GM18868 (cell line): ENCODE measurements around the gene MAST3.

Experiments used
- ATAC-seq: cut with Tn5 transposase; IDR thresholded peaks from one replicate; pipeline ENCODE4 v1.9.1; 2021; ENCODE audit warnings: mild to moderate bottlenecking, moderate library complexity; ENCODE audit not compliant: unreplicated experiment

Gene MAST3

DNA sequence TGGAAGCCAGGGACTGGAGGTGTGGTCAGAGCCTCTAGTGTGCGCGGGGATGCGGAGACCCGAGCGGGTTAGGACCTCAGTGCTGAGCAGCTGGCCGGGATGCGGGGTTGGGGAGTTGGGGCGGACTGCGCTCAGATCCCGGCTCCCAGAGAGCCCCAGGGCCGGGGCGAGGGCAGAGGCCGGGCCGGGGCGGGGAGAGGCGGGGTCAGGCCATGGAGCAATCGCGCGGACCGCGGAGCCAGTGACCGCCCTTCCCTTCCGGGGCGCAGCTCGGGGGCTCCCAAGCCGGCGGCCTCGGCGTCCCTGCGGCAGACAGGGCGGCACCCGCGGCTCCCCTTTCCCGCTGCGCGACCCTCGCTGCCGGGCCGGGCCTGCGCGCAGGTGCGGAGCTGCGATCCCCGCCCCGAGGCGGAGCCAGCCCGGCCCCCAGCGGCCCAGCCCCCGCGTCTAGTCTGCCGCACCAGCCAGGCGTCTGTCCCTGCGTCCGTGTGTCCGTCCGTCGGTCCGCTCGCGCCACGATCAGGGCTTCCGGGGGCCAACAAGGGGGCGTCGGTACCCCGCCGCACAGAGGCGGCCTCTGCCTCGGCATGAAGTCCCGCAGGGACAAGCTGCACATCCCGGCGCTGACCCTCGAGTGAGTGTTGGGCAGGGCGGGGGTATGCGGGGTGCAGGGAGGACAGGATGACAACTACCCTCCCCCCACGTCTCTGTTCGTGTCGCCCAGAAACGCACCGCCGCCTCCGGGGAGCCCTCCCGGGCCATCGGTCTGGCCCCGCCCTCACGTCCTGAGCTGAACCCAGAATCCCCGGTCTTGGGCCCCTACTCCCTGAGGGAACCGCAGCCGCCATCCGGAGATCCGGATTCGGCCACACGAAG, 12.4 kb downstream of the MAST3 start:
- no peak for ATAC-seq

DNA sequence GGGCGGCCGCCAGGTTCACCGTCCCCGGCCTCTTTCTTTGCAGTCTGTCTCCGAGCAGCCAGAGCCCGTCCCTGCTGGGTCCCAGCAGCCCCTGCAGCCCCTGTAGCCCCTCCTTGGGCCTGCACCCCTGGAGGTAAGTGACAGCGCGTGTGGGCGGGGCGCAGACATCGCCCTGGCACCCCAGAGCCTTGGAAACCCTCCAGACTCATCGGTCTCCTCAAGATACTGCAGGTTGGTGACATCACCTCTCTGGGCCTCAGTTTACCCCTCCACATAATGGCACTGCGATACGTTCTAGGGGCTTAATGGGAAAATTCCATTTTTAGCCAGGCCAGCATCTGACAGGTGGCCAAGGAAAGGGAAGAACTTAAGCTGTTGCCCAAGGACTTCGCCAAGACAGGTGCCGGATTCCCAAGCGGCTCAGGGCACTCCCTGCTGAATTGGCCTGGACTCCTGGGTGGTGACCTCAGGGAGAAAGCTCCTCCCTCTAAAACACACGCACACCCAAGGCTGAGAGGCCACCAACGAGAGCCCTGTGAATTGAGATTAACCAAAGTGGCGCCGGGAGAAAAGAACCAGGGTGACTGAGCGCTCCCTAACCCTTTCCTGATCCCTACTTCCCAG, 13.1 kb downstream of the MAST3 start:
- ATAC-seq: no peak

DNA sequence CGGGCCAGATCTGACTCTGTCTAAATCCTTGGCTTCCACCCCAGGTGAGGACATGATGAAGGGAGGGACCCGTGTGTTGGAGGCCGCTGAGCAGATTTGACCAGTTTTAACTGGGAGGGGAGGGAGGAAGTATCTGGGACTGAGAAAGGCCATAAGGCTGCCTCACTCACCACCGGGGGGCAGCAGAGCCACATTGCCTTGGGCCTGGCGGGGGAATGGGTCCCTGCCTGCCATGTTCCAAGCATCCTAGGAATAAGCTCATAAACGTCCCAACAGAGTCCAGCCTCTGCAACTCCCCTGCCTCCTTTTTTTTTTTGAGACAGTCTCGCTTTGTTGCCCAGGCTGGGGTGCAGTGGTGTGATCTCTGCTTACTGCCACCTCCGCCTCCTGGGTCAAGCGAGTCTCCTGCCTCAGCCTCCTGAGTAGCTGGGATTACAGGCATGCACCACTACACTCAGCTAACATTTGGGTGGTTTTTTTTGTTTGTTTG, 15.5 kb downstream of the MAST3 start:
- no peak for ATAC-seq

DNA sequence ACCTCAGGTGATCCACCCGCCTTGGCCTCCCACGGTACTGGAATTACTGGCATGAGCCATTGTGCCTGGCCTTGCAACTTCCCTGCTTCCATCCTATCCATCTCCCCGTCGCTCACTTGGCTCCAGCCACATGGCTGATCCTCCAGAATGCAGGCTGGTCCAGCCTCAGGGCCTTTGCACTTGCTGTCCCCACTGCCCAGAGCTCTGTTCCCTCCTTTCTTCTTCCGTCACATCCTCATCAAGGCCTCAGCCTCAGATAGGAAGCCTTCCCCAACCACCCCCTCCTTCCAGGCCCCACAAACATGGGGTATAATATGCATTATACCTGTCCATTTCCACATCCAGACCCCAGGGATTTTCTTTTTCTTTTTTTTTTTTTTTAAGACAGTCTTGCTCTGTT, 16.2 kb downstream of the MAST3 start:
- no peak for ATAC-seq

DNA sequence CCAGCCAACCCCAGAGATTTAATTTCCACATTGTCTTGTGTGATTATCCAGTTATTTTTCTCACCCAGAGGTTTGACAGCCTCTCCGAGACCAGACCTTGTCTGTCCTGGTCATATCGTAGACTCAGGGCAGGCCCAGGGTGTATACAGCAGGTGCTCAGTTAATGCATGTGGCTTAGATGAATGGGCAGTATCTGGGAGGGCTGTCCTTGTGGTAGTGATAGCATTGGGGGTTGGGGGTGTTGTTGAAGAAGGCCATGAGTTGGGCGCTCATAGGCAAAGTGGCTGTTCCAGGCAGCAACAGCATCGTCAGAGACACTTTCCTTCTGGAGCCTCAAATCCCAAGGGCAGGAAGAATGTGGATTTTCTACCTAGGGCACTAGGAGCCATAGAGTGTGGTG, 16.9 kb downstream of the MAST3 start:
- no peak for ATAC-seq

DNA sequence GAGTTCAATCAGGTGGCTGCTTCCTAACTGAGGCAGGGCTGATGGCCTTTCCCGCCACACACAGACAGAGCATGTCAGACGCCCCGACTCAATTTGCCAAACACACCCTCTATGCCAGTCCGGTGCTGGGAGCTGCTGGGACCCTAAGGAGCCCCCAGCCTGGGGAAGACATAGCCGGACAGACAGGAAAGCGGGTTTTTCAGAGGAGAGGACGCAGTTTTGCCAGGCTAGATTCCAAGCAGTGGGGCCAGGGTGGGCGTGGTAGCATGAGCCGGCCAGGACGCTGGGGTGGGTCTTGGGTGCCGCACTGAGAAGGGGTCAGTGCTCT, 19.8 kb downstream of the MAST3 start:
- ATAC-seq: no peak

DNA sequence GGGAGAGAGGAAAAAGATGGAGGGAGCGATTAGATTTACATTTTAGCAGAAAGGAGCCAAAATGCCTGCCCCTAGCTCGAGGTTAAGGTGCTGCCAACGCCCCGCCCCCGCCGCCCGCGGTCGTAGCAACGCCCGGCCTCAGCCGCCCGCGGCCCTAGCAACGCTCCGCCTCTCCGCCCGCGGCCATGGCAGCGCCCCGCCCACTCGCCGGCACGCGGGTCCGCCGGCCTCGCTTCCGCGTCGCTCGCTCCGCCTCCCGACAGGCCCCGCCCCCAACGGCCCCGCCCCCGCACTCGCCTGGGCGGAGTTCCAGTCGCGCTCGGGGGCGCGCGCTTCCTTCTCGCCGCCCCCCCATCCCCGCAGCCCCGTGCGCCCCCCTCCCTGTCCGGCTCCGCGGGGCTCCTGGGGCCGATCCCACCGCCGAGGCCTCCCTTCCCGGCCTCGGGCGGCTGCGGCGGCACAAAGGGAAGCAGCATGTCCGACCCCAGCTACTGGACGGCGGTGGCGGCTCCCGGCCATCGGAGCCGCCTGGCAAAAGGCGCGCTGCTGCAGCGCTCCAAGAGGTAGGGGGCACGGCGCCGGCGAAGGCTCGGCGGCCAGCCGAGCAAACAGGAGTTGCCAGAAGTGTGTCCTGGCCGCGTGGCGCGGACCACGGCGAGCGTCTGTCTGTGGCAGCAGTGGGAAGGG, 20.3 kb downstream of the MAST3 start:
- peak; percentile 86 for ATAC-seq

DNA sequence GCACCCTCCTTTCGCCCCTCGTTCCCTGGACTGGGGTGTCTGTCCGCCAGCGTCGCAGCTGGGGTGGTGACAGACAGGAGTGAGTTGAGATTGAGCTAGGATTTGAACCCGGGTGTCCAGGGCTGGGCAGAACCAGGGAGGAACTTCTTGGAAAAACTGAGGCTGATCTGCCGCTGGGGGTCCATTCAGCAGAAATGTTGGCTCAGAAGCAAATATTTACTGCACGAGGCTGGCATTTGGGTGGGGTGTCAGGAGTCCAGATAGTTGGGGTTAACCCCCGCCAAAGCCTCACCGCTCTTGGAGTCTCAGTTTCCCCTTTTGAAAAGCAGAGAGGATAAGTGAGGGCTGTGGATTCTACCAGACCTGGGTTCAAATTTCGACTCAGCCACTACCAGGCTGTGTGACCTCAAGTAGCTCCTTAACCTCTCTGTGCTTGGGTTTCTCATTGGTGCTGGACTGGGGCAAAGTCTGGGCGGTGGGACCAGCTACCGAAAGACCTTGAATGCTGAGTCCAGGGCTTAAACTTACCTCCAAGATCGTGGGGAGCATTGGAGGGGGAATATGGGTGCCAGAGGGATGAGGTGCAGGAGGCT, 20.9 kb downstream of the MAST3 start:
- no peak for ATAC-seq

DNA sequence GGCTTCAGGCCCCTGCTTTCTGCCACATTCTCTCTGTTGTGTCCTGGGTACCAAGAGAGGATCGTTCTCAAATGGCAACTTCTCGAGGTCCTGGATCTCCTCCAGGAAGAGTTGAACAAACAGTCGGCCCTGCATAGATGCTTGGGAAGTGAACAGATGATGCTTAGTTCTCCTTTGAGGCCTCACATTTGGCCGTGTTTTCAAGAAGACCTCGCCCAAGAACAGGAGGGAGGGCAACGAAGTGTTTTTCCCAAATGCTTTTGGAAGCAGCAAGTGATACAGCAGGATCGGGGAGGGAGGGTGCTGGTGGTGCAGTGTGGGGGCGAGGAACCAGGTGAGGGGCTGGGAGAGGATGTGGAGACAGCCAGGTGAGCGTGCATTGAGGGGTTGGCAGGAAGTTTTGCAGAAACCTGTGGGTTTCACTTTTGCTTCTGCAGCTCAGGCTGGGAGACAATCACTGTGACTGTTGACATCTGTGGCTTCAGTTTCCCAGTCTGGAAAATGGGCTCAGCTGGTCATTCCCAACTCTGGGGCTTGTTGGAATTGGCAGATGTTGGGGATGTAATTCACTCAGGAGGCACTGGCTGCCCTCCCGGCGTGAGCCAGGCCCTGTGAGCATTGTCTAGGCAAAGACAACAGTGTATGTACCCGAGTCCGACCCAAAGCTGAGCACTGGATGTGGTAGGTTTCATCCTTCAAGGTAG, 21.6 kb downstream of the MAST3 start:
- no peak for ATAC-seq

DNA sequence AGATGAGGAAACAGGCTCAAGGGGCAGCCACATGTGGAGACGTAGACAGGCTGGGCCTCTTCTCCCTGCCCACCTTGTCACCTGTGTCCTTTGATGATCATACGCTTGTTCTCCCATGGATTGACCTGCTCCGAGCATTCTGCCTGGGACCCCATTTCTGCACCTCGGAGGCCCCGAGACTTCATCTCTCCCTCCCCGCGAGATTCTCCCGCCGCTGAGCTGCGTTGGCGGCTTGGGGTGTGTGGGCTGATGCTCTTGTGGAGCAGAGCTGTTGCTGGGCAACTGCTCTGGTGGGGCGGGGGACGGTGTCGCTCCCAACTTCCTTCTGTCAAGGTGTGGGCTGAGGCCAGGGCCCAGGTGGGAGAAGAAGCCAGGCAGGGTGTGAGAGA, 22.1 kb downstream of the MAST3 start:
- no peak for ATAC-seq

DNA sequence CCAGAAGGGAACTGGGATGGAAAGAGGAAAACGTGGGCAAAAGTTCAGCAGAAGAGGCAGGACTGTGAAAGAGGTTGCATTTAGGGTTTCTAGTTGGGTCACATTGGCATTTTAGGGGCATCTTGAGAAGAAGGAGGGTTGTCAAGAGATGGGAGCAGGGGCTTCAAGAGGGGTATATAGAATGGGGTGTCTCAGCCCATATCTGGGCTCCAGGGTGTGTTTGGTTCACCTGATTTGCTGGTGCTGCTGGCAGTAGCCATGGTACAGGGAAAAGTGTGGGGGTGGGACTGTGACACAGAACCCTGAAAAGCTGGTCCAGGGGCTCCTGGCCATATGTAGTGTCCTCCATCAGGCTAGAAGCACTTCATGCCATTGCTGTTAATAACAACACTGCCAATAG, 22.5 kb downstream of the MAST3 start:
- no peak for ATAC-seq

DNA sequence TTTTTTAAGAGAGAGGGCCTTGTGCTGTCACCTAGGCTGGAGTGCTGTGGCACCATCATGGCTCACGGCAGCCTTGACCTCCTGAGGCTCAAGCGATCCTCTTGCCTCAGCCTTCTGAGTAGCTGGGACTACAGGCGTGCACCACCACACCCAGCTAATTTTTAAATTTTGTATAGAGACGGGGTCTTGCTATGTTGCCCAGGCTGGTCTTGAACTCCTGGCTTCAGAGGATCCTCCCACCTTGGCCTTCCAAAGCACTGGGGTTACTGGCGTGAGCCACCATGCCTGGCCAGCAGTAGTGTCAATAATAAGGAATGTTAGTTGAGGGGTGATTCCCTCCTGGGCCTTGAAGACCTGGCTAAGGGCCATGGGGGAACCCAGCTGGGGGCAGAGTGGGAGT, 23.6 kb downstream of the MAST3 start:
- ATAC-seq: no peak

DNA sequence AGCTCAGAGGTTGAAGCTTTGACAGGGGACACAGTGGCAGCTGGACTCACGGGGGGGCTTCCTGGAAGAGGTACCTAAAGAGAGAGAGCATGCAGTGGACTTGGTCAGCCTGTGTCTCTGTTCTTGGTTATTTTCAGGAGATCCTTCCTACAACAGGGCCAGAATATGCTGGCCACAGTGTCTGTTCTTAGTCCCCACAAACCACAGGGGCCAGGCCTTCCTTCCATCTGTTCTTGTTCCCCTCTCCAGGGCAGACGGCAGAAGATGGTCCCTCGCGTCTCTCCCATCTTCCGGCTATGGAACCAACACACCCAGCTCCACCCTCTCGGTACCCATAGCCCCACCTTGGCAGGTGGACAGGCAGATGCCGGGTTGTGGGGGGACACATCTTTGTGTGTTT, 24.8 kb downstream of the MAST3 start:
- ATAC-seq: no peak

DNA sequence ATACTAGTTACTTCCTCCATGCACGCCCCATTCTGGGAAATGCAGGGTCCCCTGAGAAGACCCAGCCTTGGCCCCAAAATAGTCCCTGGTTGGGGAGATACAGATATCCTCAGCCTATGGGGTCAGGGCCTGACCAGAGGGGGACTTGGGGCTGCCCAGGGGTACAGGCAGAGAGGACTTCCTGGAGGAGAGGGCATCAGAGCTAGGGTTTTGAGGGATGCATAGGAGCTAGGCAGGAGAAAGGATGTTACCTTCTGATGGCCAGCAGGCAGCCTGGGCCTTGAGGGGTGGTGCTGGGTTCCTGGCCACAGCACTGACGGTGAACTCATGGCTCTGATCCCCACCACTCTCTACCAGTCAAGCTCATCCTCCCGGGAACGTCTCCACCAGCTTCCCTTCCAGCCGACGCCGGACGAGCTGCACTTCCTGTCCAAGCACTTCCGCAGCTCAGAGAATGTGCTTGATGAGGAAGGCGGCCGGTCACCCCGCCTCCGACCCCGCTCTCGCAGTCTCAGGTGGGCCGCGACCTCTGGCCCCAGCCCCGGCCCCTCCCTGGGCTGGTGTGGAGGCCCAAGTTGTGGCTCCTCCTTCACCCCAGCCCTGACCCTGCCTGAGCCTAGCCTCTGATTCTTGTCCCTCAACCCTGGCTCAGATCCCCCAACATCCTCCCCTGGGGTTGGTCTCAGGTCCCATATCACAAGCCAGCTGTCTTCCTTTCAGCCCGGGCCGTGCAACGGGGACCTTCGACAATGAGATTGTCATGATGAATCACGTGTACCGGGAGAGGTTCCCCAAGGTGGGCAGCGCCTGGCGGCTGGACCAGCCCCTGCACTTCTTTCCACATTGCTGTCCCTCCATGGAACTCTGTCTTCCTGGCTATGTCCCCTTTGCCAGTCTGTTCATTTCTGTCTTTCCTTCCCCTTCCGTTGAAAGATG, 25.6 kb downstream of the MAST3 start:
- no peak for ATAC-seq

DNA sequence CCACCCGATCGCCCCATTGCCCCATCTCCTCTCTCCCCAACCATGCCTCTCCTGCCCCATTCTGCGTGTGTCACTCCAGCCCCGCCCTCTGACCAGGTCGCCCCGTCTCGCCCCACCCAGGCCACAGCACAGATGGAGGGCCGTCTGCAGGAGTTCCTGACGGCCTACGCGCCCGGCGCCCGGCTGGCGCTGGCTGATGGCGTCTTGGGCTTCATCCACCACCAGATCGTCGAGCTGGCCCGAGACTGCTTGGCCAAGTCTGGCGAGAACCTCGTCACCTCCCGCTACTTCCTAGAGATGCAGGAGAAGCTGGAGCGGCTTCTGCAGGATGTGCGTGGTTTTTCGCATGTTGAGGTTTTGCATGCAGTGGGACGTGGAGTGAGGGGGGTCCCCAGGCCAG, 26.2 kb downstream of the MAST3 start:
- no peak for ATAC-seq

DNA sequence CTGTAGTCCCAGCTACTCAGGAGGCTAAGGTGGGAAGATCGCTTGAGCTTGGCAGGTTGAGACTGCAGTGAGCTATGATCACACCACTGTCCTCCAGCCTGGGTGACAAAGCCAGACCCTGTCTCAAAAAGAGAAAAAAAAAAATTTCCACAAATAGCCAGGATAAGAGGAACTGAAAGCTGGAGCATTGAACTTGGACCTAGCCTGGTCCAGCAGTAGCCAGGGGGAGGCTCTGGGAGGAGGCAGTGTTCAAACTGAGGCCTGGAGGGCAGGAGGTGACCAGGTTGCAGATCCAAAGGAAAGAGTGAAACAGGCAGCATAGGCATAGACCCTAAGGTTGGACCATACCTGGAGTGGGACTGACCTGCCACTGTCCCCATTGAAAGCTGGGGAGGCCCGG, 28.5 kb downstream of the MAST3 start:
- ATAC-seq: no peak

DNA sequence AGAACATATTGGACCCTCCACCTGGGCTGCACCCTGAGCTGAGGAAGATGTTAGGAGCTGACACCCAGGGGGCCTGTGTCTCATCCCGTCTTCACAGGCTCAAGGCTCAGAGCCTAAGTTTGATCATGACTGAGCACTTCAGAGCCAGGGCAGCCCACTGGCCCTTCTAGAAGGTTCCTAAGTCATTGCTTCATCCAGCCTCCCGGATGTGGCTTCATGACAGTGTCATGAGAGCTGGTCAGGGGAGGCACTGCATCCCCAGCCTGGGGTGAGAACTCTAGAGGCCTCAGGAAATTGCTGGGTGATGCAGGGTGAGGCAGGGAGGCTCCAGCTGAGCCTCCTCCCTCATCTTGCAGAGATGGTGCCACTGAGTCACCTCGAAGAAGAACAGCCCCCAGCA, 30.5 kb downstream of the MAST3 start:
- no peak for ATAC-seq

DNA sequence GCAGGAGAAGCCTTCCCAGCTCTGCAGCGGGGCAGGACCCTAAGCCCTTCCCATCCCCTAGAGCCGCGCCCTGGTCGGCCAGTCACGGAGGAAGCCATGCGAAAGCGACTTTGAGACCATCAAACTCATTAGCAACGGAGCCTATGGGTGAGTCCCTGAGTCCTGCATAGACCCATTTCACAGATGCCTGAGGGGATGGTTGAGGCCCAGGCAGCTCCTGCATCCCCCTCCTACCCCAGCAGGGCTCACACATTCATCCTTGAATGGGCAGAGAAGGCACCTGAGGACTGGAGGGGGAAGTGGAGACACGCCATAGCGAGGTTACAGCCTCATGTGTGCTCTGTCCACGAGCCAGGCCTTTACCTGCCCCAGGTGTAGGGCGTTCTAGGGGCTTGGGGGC, 31.2 kb downstream of the MAST3 start:
- ATAC-seq: no peak

DNA sequence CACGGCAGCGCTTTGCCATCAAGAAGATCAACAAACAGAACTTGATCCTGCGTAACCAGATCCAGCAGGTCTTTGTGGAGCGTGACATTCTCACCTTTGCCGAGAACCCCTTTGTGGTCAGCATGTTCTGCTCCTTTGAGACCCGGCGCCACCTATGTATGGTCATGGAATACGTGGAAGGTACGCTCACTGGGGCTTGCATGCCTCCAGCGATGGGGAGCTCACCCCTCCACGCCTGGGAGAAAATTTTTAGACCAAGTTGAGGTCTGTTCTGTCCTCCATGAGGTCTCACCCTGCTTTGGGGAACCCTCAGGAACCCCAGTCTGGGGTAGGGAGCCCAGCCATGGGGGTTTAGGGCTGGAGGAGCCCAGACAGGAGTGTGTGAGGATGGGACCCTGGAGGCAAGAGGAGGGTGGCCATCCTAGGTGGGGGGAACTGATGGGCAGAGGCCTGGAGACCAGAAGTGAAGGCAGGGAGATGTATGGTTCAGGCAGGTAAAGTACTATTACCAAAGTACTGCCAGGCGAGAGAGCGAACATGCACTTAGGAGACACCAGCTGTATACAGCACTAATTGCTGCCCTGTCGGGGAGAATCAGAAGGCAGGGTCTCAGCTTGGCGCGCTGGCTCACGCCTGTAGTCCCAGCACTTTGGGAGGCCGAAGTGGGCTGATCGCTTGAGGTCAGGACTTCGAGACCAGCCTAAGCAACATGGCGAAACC, 33.1 kb downstream of the MAST3 start:
- no peak for ATAC-seq
